ENCODE measurements around the gene PHLDB3. TPM values are rescaled to one million over a fixed set of nuclear protein-coding genes. Genes with fewer than 3 reads are reported as not detected.

The PHLDB3 gene
- total RNA-seq, 1 experiment from 2014 or later: 8.5 TPM

- Histone ChIP-seq H3T11ph (ENCODE audit: low read length) (no peak overlapping the region), H3K23ac (ENCODE audit: insufficient read length, low read depth, low read length) (no peak overlapping the region), H3K4ac (ENCODE audit: low read depth, low read length) (no peak overlapping the region), H2BK15ac (ENCODE audit: low read depth, low read length) (no peak overlapping the region), H3K79me2 (ENCODE audit: insufficient read depth, low read length) (no peaks in the 10 kb centered on the region), H2BK120ac (ENCODE audit: low read depth, low read length, poor library complexity, severe bottlenecking) (no peak overlapping the region), H2BK5ac (ENCODE audit: insufficient read length, low read length) (no peak overlapping the region), H3K9me3 (ENCODE audit: control insufficient read depth, low read depth, low read length) (no peaks in the 10 kb centered on the region), H4K8ac (replicated peaks; ENCODE audit: insufficient read length, low read depth, low read length) (no peak overlapping the region), H2BK20ac (ENCODE audit: low read depth, low read length, poor library complexity, severe bottlenecking) (no peak overlapping the region), H3K4me2 (ENCODE audit: insufficient read depth, insufficient read length, low read length) (peak overlapping the region; percentile 56), H2AFZ (ENCODE audit: low read length) (no peak overlapping the region), H3K4me1 (ENCODE audit: insufficient read depth, low read length) (no peaks in the 10 kb centered on the region), H2AK5ac (ENCODE audit: insufficient read length, low read length) (no peak overlapping the region), H2BK12ac (ENCODE audit: insufficient read length, low read depth, low read length) (no peak overlapping the region), H3K27ac (ENCODE audit: insufficient read length, low read depth, low read length) (no peak overlapping the region), H3K27me3 (ENCODE audit: insufficient read depth, low read length) (no peaks in the 10 kb centered on the region), H3K56ac (ENCODE audit: insufficient read length, low read depth, low read length) (no peak overlapping the region), H4K5ac (ENCODE audit: insufficient read length, low read depth, low read length) (no peak overlapping the region), H3K9ac (ENCODE audit: extremely low read depth, insufficient read length, low read length) (no peak overlapping the region), H3K23me2 (ENCODE audit: insufficient read length, low read depth, low read length, poor library complexity, severe bottlenecking) (peaks cover 5% of the 10 kb centered on the region), H4K91ac (ENCODE audit: insufficient read length, low read depth, low read length) (no peak overlapping the region), H3K14ac (ENCODE audit: insufficient read depth, low read length) (no peak overlapping the region), H3K18ac (ENCODE audit: insufficient read length, low read depth, low read length) (no peak overlapping the region), H4K20me1 (ENCODE audit: control insufficient read depth, insufficient read depth, insufficient read length) (no peaks in the 10 kb centered on the region), H3K79me1 (ENCODE audit: insufficient read depth, low read depth, low read length, poor library complexity, severe bottlenecking) (no peaks in the 10 kb centered on the region)
- no CpG with 5 or more reads among the region's 62 CpGs for WGBS (ENCODE audit: extremely low coverage, insufficient read length, low lambda C conversion rate)
- H3K4me3 Mint-ChIP-seq: peak overlapping the region; percentile 79 to 97; a peak in 4 of 5 replicates
- H3K9me3 Mint-ChIP-seq: peaks cover 6 to 7% of the 10 kb centered on the region in 2 experiments; a peak in 4 of 5 replicates
- peaks cover 20 to 37% (median 28%) of the 10 kb centered on the region in 3 experiments for H3K36me3 Mint-ChIP-seq (ENCODE audit: insufficient read depth in 1 of 3, low read depth in 3 of 3)
- H3K4me1 Mint-ChIP-seq: peaks cover 15 to 19% of the 10 kb centered on the region in 2 experiments
- DNase-seq: peak; percentile 92
- H3K27me3 Mint-ChIP-seq (ENCODE audit: low read depth): peaks cover 5% of the 10 kb centered on the region
- no peak overlapping the region for H3K27ac Mint-ChIP-seq
- TF ChIP-seq CTCF (conservative IDR thresholded peaks at IDR 0.05): peak; percentile 81
Observed at GRCh38 chr19:43534816-43535761, 30.5 kb upstream of the PHLDB3 start.
